Mammary microvascular endothelial cell (primary cell): Measurements from ENCODE around the gene CD40. TPM values are rescaled to one million over a fixed set of nuclear protein-coding genes. Genes with fewer than 3 reads are reported as not detected.

ENCODE experiments used
- total RNA-seq: library from RNA; depleted of rRNA; stranded (reverse); fragments of >200 nt; gene quantifications from 2 replicates; pipeline ENCODE4 v1.2.3, GENCODE V29; 2015

The CD40 gene
- total RNA-seq, result 10.9 and 12.9 TPM in 2 replicates

GRCh38 chr20:46117704-46118467 lies at the start of gene CD40:
CD40 (plus strand) TSS chr20:46118314; CDS start chr20:46118344, 30 bp downstream.

DNA sequence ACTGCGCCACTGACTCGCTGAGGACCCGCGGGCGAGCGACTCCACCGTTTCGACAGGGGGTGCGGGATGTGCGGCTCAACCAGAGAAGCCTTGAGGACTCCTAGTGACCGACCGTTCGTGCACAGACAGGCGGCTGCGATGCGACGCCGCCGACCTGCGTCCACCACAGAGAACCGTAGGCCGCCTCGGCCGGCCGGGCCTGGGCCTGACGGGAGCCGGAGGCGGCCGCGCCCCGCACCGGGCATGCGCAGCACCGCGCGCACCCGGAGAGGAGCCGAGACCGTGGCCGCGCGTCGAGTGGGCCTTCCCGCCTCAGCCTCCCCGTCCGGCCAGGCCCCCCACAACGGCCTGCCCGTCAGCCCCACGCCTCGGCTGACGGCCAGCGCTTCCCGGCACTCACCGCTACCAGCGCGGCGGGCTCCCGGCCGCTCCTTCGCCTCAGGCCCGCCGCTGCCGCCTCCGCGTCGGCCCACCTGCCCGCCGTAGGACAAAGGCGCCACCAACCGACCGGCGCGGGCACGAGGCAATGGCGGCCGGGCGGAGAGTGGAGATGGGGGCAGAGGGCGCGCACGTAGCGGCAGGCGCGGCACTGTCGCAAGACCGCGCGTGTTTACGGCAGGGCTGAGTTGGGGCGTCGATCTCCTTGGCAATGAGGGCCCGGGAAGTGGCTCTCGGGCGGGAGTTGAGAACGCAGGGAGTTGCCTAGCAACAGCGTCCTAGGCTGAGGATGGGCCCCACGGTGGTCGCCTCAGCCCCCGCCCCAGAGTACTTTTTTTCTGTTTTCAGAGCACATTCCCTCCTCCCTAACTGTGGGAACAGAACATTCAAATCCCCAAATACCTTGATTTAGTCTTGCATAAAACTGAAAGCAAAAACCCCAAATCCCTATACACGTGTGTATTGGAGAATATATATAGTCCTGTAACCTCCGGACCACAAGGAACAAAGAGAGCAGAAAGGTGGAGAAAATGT lies 28.4 kb upstream of the CD40 start, which contains the start of gene NCOA5:
Gene NCOA5, minus strand, starts transcription at position 546 of the 972 bp plus-strand sequence. CDS start 10,538 bp downstream, outside the sequence.

Other genes starting within 250 kb of the CD40 start
- gene ZSWIM1, start 237.1 kb upstream of the CD40 start, total RNA-seq, result 9.1 and 11.7 TPM in 2 replicates
- gene SPATA25, start 230.7 kb upstream of the CD40 start, total RNA-seq, result 1.3 TPM in 1 of 2 replicates, not detected in the other
- gene NEURL2, start 227.1 kb upstream of the CD40 start, total RNA-seq, result 2.2 and 2.3 TPM in 2 replicates
- gene CTSA, start 227.0 kb upstream of the CD40 start, total RNA-seq, result 129 and 130 TPM in 2 replicates
- 6.3 and 11.5 TPM in 2 replicates for gene PLTP, start 206.2 kb upstream of the CD40 start, total RNA-seq
- gene PCIF1, start 183.6 kb upstream of the CD40 start, total RNA-seq, result 16.1 and 20.9 TPM in 2 replicates
- gene ZNF335, start 146.1 kb upstream of the CD40 start, total RNA-seq, result 12.1 TPM in 2 replicates
- 0.07 TPM in 1 of 2 replicates, not detected in the other for gene MMP9, start 109.4 kb upstream of the CD40 start, total RNA-seq
- gene SLC12A5, start 89.1 kb upstream of the CD40 start, total RNA-seq, result under 0.01 and 0.10 TPM in 2 replicates
- 22.9 and 25.3 TPM in 2 replicates for gene NCOA5, start 28.4 kb upstream of the CD40 start, total RNA-seq
- gene CDH22, start 190.2 kb downstream of the CD40 start, total RNA-seq, result not detected in 2 replicates